Glutamatergic neuron (in vitro differentiated cells): ENCODE measurements around the gene HECTD4. TPM values are rescaled to one million over a fixed set of nuclear protein-coding genes. Genes with fewer than 3 reads are reported as not detected.

Experiments
- DNase-seq: peaks from one replicate; pipeline ENCODE4 v3.0.0; 2022
- H3K27ac Mint-ChIP-seq: one replicate; pipeline ENCODE4 v1.8.0; 2020; ENCODE audit warnings: mild to moderate bottlenecking, mixed read lengths, inconsistent platforms; ENCODE audit not compliant: unreplicated experiment
- H3K27me3 Mint-ChIP-seq: one replicate; pipeline ENCODE4 v1.8.0; 2020; ENCODE audit warnings: mild to moderate bottlenecking, moderate library complexity, mixed read lengths, inconsistent platforms; ENCODE audit not compliant: unreplicated experiment
- H3K36me3 Mint-ChIP-seq: one replicate; pipeline ENCODE4 v1.8.0; 2020; ENCODE audit warnings: mild to moderate bottlenecking, mixed read lengths, inconsistent platforms; ENCODE audit not compliant: unreplicated experiment
- H3K4me1 Mint-ChIP-seq: one replicate; pipeline ENCODE4 v1.8.0; 2020; ENCODE audit warnings: mild to moderate bottlenecking, low read depth, mixed read lengths, inconsistent platforms; ENCODE audit not compliant: unreplicated experiment
- H3K4me3 Mint-ChIP-seq: one replicate; pipeline ENCODE4 v1.8.0; 2020; ENCODE audit warnings: mild to moderate bottlenecking, mixed read lengths, inconsistent platforms; ENCODE audit not compliant: unreplicated experiment
- H3K9me3 Mint-ChIP-seq: one replicate; pipeline ENCODE4 v1.8.0; 2020; ENCODE audit warnings: mild to moderate bottlenecking, moderate library complexity, mixed read lengths, inconsistent platforms; ENCODE audit not compliant: unreplicated experiment
- CTCF ChIP-seq: fragments of 200-600 bp; sonication (generic); IDR thresholded peaks from one replicate; pipeline ENCODE4 v1.5.0; 2021; ENCODE audit not compliant: partially characterized antibody, unreplicated experiment
- total RNA-seq: library from RNA; stranded (reverse); fragmentation: NEBNext Ultra II Directional; extraction: Animal tissue kit (Norgen Biotek cat#: 25700); gene quantifications from one replicate; pipeline ENCODE4 v1.2.1, GENCODE V29; 2021; ENCODE audit not compliant: unreplicated experiment

Gene HECTD4
- total RNA-seq, 1 donor from 2014 or later = 261 TPM

- H3K9me3 Mint-ChIP-seq = peaks cover 3% of the 10 kb centered on the region
- no peak for DNase-seq
- no peaks in the 10 kb centered on the region for H3K27me3 Mint-ChIP-seq
- peaks cover 3% of the 10 kb centered on the region for H3K4me1 Mint-ChIP-seq
- no peak overlapping the region for H3K4me3 Mint-ChIP-seq
- no peak overlapping the region for H3K27ac Mint-ChIP-seq
- no peaks in the 10 kb centered on the region for H3K36me3 Mint-ChIP-seq
- TF ChIP-seq CTCF = no peak
Observed at GRCh38 chr12:112130441-112130998, 251.7 kb downstream of the HECTD4 start.

DNA sequence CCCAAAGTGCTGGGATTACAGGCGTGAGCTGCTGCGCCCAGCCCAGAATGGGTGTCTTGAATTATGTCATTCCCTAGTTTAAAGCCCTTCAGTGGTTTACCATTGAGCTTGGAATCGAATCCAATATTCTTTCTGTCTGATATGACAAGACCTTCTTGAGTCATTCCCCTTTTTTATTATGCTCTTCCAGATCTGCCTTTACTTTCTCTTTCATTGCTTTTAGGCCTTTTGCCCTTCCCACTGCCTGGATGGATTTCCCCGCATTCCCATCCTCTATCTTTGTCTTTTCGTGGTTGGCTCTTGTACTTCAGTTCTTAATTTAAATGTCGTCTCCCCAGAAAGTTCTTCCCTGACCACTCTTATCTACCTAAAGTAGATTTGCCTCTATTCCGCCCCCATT is 255.3 kb downstream of the HECTD4 start:
- no peak for DNase-seq
- peaks cover 3% of the 10 kb centered on the region for H3K9me3 Mint-ChIP-seq
- peaks cover 3% of the 10 kb centered on the region for H3K4me1 Mint-ChIP-seq
- no peaks in the 10 kb centered on the region for H3K27me3 Mint-ChIP-seq
- H3K27ac Mint-ChIP-seq = no peak overlapping the region
- no peak for TF ChIP-seq CTCF
- H3K36me3 Mint-ChIP-seq = no peaks in the 10 kb centered on the region
- peak overlapping the region; percentile 87 for H3K4me3 Mint-ChIP-seq

DNA sequence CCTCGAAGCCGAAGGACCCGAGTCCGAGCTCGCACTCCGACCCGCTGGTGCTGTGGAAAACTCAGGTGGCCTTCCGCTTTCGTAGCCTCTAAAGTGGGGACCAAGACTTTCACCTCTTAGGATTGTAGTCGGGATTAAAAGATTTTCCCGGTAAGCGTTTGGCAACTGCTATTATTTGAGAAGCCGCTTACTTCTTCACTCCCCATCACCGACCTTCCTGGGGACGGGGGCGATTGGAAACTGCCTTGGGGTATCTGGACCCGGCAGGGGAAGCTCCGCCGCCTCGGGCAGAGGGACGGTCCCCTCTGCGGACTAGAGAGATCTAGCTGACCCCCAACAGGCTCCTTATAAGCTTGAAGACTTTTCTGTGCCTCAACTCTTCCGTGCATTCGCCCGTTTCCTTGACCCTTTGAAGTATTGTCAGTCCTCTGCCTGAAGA is 256.2 kb downstream of the HECTD4 start:
- H3K27me3 Mint-ChIP-seq = no peaks in the 10 kb centered on the region
- H3K27ac Mint-ChIP-seq = peak overlapping the region; percentile 55
- peak overlapping the region; percentile 87 for H3K4me3 Mint-ChIP-seq
- DNase-seq = no peak
- no peak for TF ChIP-seq CTCF
- H3K36me3 Mint-ChIP-seq = no peaks in the 10 kb centered on the region
- H3K9me3 Mint-ChIP-seq = peaks cover 3% of the 10 kb centered on the region
- peaks cover 3% of the 10 kb centered on the region for H3K4me1 Mint-ChIP-seq

GRCh38 chr12:112125250-112125999 is 256.8 kb downstream of the HECTD4 start, which contains the start of gene TRAFD1:
TRAFD1 (plus strand) TSS chr12:112125560; CDS start chr12:112130523, 4,963 bp downstream.
- Mint-ChIP-seq H3K27me3 (no peaks in the 10 kb centered on the region), H3K4me3 (peak within 1 kb of the TSS; percentile 87), H3K36me3 (no peaks in the 10 kb centered on the region), H3K4me1 (peaks cover 3% of the 10 kb centered on the region), H3K27ac (peak within 1 kb of the TSS; percentile 55), H3K9me3 (peaks cover 6% of the 10 kb centered on the region)
- DNase-seq = peak; percentile 98
- TF ChIP-seq CTCF = no peak

GRCh38 chr12:112124918-112125249 is 257.3 kb downstream of the HECTD4 start:
- Mint-ChIP-seq H3K27ac (no peak overlapping the region), H3K36me3 (no peaks in the 10 kb centered on the region), H3K9me3 (peaks cover 6% of the 10 kb centered on the region), H3K4me3 (peak overlapping the region; percentile 85), H3K27me3 (no peaks in the 10 kb centered on the region), H3K4me1 (peaks cover 3% of the 10 kb centered on the region)
- DNase-seq = no peak
- TF ChIP-seq CTCF = no peak
